H9 (cell line): ENCODE data around the gene NCKAP5. TPM values are rescaled to one million over a fixed set of nuclear protein-coding genes. Genes with fewer than 3 reads are reported as not detected.

Experiments
- DNase-seq: peaks from one replicate; pipeline ENCODE4 v3.0.0-alpha.2; 2017
- H2AFZ ChIP-seq: one replicate; pipeline ENCODE4 v1.6.1; 2013; ENCODE audit warnings: mild to moderate bottlenecking, low read length, control low read depth, moderate library complexity
- H2AK5ac ChIP-seq: 2 replicates; pipeline ENCODE4 v1.6.1; 2013; ENCODE audit warnings: low read length, control low read depth, mixed read lengths; ENCODE audit not compliant: insufficient read length
- H2BK120ac ChIP-seq: one replicate; pipeline ENCODE4 v1.6.1; 2013; ENCODE audit warnings: low read depth, mild to moderate bottlenecking, low read length, control low read depth, inconsistent platforms; ENCODE audit not compliant: poor library complexity, severe bottlenecking
- H2BK12ac ChIP-seq: 2 replicates; pipeline ENCODE4 v1.6.1; 2013; ENCODE audit warnings: low read length, control low read depth, mixed read lengths, low read depth; ENCODE audit not compliant: insufficient read length
- H2BK15ac ChIP-seq: 2 replicates; pipeline ENCODE4 v1.6.1; 2013; ENCODE audit warnings: low read depth, low read length, control low read depth
- H2BK20ac ChIP-seq: one replicate; pipeline ENCODE4 v1.6.1; 2013; ENCODE audit warnings: low read depth, mild to moderate bottlenecking, low read length, control low read depth, inconsistent platforms; ENCODE audit not compliant: poor library complexity, severe bottlenecking
- H2BK5ac ChIP-seq: 2 replicates; pipeline ENCODE4 v1.6.1; 2013; ENCODE audit warnings: low read length, control low read depth, mixed read lengths; ENCODE audit not compliant: insufficient read length
- H3K14ac ChIP-seq: 2 replicates; pipeline ENCODE4 v1.6.1; 2013; ENCODE audit warnings: low read length, control low read depth; ENCODE audit not compliant: insufficient read depth
- H3K18ac ChIP-seq: 2 replicates; pipeline ENCODE4 v1.6.1; 2013; ENCODE audit warnings: low read depth, mild to moderate bottlenecking, mixed read lengths, low read length, control low read depth; ENCODE audit not compliant: insufficient read length
- H3K23ac ChIP-seq: 2 replicates; pipeline ENCODE4 v1.6.1; 2013; ENCODE audit warnings: low read length, control low read depth, mixed read lengths, low read depth; ENCODE audit not compliant: insufficient read length
- H3K23me2 ChIP-seq: 2 replicates; pipeline ENCODE4 v1.6.1; 2013; ENCODE audit warnings: low read depth, mild to moderate bottlenecking, mixed read lengths, low read length, control low read depth; ENCODE audit not compliant: insufficient read length, poor library complexity, severe bottlenecking
- H3K27ac ChIP-seq: 2 replicates; pipeline ENCODE4 v1.5.1; 2013; ENCODE audit warnings: low read length, control low read depth, mixed read lengths, low read depth; ENCODE audit not compliant: insufficient read length
- H3K27me3 ChIP-seq: 2 replicates; pipeline ENCODE4 v1.6.1; 2013; ENCODE audit warnings: low read length, control low read depth, inconsistent platforms; ENCODE audit not compliant: insufficient read depth
- H3K4ac ChIP-seq: 2 replicates; pipeline ENCODE4 v1.6.1; 2013; ENCODE audit warnings: low read depth, mild to moderate bottlenecking, control low read depth, inconsistent platforms, low read length, moderate library complexity
- H3K4me1 ChIP-seq: 2 replicates; pipeline ENCODE4 v1.6.1; 2013; ENCODE audit warnings: low read length, control low read depth, inconsistent platforms; ENCODE audit not compliant: insufficient read depth
- H3K4me2 ChIP-seq: 2 replicates; pipeline ENCODE4 v1.6.1; 2013; ENCODE audit warnings: low read length, control low read depth, mixed read lengths; ENCODE audit not compliant: insufficient read length, insufficient read depth
- H3K56ac ChIP-seq: 2 replicates; pipeline ENCODE4 v1.6.1; 2013; ENCODE audit warnings: low read depth, mild to moderate bottlenecking, mixed read lengths, low read length, control low read depth; ENCODE audit not compliant: insufficient read length
- H3K79me1 ChIP-seq: 2 replicates; pipeline ENCODE4 v1.6.1; 2013; ENCODE audit warnings: low read depth, mild to moderate bottlenecking, moderate library complexity, low read length, control low read depth, inconsistent platforms; ENCODE audit not compliant: insufficient read depth, poor library complexity, severe bottlenecking
- H3K79me2 ChIP-seq: 2 replicates; pipeline ENCODE4 v1.6.1; 2013; ENCODE audit warnings: low read length, control low read depth, inconsistent platforms; ENCODE audit not compliant: insufficient read depth
- H3K9ac ChIP-seq: 2 replicates; pipeline ENCODE4 v1.6.1; 2013; ENCODE audit warnings: low read length, control low read depth, mixed read lengths; ENCODE audit not compliant: insufficient read length; ENCODE audit errors: extremely low read depth
- H3K9me3 ChIP-seq: one replicate; pipeline ENCODE4 v1.6.1; 2013; ENCODE audit warnings: low read depth, low read length, inconsistent platforms; ENCODE audit not compliant: control insufficient read depth
- H3T11ph ChIP-seq: one replicate; pipeline ENCODE4 v1.6.1; 2013; ENCODE audit warnings: mild to moderate bottlenecking, low read length, control low read depth, inconsistent platforms
- H4K20me1 ChIP-seq: one replicate; pipeline ENCODE4 v1.6.1; 2013; ENCODE audit not compliant: control insufficient read depth, insufficient read length, insufficient read depth
- H4K5ac ChIP-seq: 2 replicates; pipeline ENCODE4 v1.6.1; 2013; ENCODE audit warnings: low read depth, mild to moderate bottlenecking, mixed read lengths, low read length, control low read depth; ENCODE audit not compliant: insufficient read length
- H4K8ac ChIP-seq: replicated peaks from 2 replicates; pipeline ENCODE4 v1.6.1; 2013; ENCODE audit warnings: low read length, control low read depth, mixed read lengths, low read depth; ENCODE audit not compliant: insufficient read length
- H4K91ac ChIP-seq: 2 replicates; pipeline ENCODE4 v1.6.1; 2013; ENCODE audit warnings: low read depth, mild to moderate bottlenecking, moderate library complexity, mixed read lengths, low read length, control low read depth; ENCODE audit not compliant: insufficient read length
- H3K27ac Mint-ChIP-seq, 3 experiments: 2 replicates in 2 of 3; 3 replicates in 1 of 3; pipeline ENCODE4 v1.8.0; 2020 to 2021; ENCODE audit warnings: mixed read lengths in 3 of 3, mild to moderate bottlenecking in 1 of 3, moderate library complexity in 1 of 3
- H3K27me3 Mint-ChIP-seq: 2 replicates; pipeline ENCODE4 v1.8.0; 2021; ENCODE audit warnings: low read depth, mild to moderate bottlenecking, moderate library complexity, mixed read lengths
- H3K36me3 Mint-ChIP-seq, 3 experiments: 2 replicates in 2 of 3; 3 replicates in 1 of 3; pipeline ENCODE4 v1.8.0; 2020 to 2021; ENCODE audit warnings: low read depth in 3 of 3, mixed read lengths in 3 of 3; ENCODE audit not compliant: insufficient read depth in 1 of 3
- H3K4me1 Mint-ChIP-seq, 2 experiments: 2 replicates each; pipeline ENCODE4 v1.8.0; 2020; ENCODE audit warnings: mixed read lengths in 2 of 2
- H3K4me3 Mint-ChIP-seq, 2 experiments: 2 replicates in 1 of 2; 3 replicates in 1 of 2; pipeline ENCODE4 v1.8.0; 2020 to 2021; ENCODE audit warnings: mild to moderate bottlenecking in 2 of 2, mixed read lengths in 2 of 2, moderate library complexity in 1 of 2
- H3K9me3 Mint-ChIP-seq, 2 experiments: 2 replicates in 1 of 2; 3 replicates in 1 of 2; pipeline ENCODE4 v1.8.0; 2020; ENCODE audit warnings: mild to moderate bottlenecking in 2 of 2, mixed read lengths in 2 of 2, moderate library complexity in 1 of 2
- WGBS: extraction: QIAGEN DNeasy Blood & Tissue Kit; methylation state at CpG from one replicate; pipeline ENCODE4 v1.1.7; 2013; ENCODE audit warnings: missing lambda C conversion rate, low lambda C conversion rate, mixed read lengths; ENCODE audit not compliant: insufficient read length; ENCODE audit errors: extremely low coverage; 5-methylcytosine and 5-hydroxymethylcytosine counted together
- total RNA-seq: library from RNA; stranded (reverse); gene quantifications from 2 replicates; pipeline ENCODE4 v1.2.1, GENCODE V29; 2021
- TF ChIP-seq, protein P1 (sequence below): fragments of 200-600 bp; sonication (generic); conservative IDR thresholded peaks from 3 replicates; pipeline ENCODE4 v1.8.0; 2021; ENCODE audit warnings: antibody characterized with exemption, mild to moderate bottlenecking

Gene NCKAP5
- total RNA-seq, 1 experiment from 2014 or later = 0.26 TPM

DNA sequence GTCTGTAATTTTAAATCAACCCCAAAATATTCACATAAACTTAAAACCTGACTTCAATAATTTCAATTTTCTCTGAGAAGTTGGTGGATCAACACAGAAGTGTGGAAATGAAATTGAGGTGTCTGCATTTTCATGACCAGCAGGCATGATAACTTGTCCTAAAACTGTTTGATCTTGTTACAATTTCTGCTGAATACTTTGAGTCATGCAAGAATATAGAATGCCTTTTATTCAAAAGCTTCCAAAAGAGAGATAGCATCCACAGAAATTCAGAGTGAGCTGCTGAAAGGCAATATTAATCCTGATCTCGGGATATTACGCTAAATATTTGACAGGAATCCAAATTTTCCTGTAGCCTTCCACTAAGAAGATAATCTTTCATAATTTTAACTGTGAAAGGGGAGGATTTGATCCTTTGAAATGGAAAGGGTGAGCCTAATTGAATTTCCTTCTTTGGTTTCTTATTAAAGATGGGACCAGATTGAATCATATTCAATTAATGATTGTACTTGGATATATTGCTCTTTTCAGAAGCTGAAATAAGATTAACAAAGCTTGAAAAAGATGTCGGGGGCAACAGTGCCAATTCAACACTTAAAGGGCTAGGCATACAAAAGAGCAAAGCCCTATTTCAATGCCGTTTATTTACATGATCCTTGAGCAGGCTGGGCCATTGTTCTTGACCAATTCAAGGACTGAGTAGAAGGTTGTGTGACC, 129.3 kb downstream of the NCKAP5 start:
- Histone ChIP-seq H3K9ac (no peak overlapping the region), H3K14ac (no peak overlapping the region), H4K91ac (no peak overlapping the region), H2BK20ac (no peak overlapping the region), H4K20me1 (no peaks in the 10 kb centered on the region), H3K18ac (no peak overlapping the region), H2BK15ac (no peak overlapping the region), H3K27me3 (no peaks in the 10 kb centered on the region), H3T11ph (no peak overlapping the region), H2AK5ac (no peak overlapping the region), H3K23ac (no peak overlapping the region), H2BK12ac (no peak overlapping the region), H3K23me2 (no peaks in the 10 kb centered on the region), H3K56ac (no peak overlapping the region), H3K79me2 (no peaks in the 10 kb centered on the region), H4K8ac (no peak overlapping the region), H2BK120ac (no peak overlapping the region), H3K4ac (no peak overlapping the region), H3K27ac (no peak overlapping the region), H3K9me3 (no peaks in the 10 kb centered on the region), H2BK5ac (no peak overlapping the region), H4K5ac (no peak overlapping the region), H3K79me1 (no peaks in the 10 kb centered on the region), H2AFZ (no peak overlapping the region), H3K4me1 (no peaks in the 10 kb centered on the region), H3K4me2 (no peak overlapping the region)
- no CpG with 5 or more reads among the region's 4 CpGs for WGBS
- H3K36me3 Mint-ChIP-seq = no peaks in the 10 kb centered on the region
- no peak overlapping the region for H3K27ac Mint-ChIP-seq
- TF ChIP-seq, protein P1, sequence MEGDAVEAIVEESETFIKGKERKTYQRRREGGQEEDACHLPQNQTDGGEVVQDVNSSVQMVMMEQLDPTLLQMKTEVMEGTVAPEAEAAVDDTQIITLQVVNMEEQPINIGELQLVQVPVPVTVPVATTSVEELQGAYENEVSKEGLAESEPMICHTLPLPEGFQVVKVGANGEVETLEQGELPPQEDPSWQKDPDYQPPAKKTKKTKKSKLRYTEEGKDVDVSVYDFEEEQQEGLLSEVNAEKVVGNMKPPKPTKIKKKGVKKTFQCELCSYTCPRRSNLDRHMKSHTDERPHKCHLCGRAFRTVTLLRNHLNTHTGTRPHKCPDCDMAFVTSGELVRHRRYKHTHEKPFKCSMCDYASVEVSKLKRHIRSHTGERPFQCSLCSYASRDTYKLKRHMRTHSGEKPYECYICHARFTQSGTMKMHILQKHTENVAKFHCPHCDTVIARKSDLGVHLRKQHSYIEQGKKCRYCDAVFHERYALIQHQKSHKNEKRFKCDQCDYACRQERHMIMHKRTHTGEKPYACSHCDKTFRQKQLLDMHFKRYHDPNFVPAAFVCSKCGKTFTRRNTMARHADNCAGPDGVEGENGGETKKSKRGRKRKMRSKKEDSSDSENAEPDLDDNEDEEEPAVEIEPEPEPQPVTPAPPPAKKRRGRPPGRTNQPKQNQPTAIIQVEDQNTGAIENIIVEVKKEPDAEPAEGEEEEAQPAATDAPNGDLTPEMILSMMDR = no peak
- no peaks in the 10 kb centered on the region for H3K9me3 Mint-ChIP-seq
- peaks cover 8 to 9% of the 10 kb centered on the region in 2 experiments for H3K4me1 Mint-ChIP-seq
- no peak for DNase-seq
- H3K27me3 Mint-ChIP-seq = peaks cover 1% of the 10 kb centered on the region; the same call in 1 of the 2 replicates
- H3K4me3 Mint-ChIP-seq = no peak overlapping the region
